GM21576 (cell line): ENCODE measurements around the gene CNTNAP2.

ENCODE experiments used
- ATAC-seq: cut with Tn5 transposase; IDR thresholded peaks from one replicate; pipeline ENCODE4 v1.9.1; 2021; ENCODE audit warnings: mild to moderate bottlenecking, moderate library complexity; ENCODE audit not compliant: unreplicated experiment

The CNTNAP2 gene

DNA sequence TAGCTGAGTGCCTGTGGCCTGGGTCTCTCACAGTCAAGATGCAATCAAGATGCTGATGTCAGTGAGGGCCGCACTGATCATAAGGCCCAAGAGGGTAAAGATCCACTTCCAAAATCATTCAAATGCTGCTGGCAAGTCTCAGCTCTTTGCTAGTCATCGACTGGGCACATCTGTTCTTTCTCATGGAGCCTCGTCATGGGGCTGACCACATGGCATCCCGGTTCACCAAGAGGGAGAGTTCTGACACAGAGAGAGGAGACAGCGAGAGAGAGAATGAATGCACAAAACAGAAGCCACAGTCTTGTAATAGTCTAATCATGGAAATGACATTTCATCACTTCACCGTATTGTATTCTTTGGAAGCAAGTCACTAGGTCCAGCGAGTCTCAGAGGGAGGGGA is 1406.5 kb downstream of the CNTNAP2 start:
- ATAC-seq = no peak

DNA sequence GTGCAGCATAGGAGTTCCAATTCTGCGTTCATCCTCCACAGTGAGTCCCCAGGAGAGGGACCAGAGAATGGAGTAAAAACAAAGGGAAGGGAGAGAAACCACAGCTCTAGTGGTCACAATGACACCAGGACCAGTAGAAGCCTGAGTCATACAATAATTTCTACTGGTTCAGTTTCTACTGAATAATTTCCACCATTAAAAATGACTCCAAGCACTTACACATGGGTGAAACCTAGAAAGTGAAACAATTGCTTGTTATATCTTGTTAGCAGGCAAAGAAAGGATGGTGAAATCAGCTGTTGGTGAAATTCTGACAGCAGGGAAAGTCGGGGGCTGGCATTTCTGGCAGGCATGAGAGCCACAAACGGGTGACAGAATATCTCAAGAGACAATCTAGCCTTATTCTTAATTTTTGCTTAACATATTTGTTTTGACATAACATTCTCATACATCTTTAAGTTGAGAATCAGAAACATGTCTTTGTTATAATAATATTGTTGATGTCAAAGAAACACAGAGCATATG is 1408.2 kb downstream of the CNTNAP2 start:
- ATAC-seq = no peak

DNA sequence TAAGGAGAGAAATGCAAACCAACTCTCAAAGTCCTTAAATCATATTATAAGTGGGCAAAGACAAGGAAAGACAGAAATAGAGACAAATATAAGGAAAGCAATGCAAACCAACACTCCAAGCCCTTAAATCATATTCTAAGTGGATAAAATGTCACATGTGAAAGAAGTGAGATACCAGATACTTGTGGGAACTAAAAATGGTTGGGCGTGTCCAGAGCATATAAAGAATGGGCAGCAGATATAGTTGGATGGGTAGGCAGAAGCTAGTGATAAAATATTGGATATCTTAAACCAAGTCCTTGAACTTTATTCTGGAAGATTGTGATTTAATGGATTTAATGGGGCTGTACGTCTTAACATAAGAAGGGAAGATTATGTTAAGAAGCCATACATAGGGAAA is 1408.7 kb downstream of the CNTNAP2 start:
- ATAC-seq = no peak

DNA sequence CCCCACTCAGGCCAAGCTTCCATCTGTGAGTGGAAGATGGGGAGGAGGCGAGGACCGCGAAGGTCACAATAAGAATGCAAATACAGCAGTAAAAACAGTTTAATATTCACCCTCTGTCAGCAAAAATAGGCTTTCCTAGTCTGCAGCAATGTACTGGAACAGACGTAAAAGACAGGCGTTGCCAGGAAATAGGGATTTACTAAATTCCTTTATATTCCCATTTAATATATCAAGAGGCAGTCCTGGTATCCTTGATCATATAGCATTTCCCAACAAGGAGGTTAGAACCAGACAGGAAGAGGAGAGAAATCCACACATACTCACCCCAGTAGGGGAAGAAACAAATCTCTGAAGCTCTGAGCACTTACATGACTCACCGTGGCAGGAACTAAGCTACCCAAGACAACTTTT is 1419.1 kb downstream of the CNTNAP2 start:
- ATAC-seq = no peak

DNA sequence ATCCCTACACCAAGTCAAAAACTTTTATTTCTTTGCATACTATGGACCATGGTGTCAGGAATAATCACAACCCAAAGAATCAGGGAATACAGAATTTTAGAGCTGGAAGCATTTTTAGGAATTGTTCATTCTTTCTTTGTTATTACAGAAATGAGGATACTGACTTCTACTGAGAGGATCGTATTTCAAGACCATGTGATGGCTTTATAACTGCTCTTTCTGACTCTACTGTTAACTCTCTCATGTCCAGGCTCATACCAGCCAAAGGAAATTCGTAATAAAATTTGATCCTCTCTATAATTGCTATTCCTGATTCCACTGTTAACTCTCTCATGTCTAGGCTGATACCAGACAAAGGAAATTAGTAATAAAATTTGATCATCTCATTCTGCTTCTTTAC is 1423.1 kb downstream of the CNTNAP2 start:
- no peak for ATAC-seq

DNA sequence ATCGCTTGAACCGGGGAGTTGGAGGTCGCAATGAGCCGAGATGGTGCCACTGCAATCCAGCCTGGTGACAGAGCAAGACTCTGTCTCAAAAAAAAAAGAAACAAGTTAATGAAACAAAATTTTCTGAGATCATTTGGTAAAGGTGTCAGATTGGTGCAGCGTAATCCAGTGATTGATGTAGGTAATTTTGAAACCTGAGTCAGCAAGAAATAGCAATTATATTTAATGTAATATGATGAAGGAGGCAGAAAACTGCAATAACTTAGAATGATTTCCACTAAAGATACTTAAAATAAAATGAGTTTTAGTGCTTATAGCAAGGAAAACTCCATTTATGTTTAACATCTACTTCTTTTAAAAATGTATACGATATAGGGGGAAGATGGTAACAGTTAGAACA is 1424.1 kb downstream of the CNTNAP2 start:
- no peak for ATAC-seq

DNA sequence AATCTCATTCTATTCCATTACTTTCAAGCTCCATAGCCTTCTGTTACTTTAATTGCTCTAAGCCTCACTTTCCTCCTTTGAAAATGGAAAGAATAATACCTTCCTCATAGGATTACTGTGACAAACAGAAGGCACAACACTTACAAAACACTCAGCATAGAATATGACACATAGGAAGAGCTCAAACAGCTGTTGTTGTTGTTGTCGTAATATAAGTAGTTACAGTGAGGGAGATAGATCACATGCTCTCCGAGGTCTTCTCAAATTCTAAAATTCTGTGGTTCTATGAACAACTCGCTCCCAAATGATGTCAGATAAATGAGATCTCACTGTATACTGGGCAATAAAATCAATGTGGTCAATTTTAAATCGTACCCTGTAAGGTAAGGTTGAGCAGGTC is 1424.7 kb downstream of the CNTNAP2 start:
- ATAC-seq = no peak

DNA sequence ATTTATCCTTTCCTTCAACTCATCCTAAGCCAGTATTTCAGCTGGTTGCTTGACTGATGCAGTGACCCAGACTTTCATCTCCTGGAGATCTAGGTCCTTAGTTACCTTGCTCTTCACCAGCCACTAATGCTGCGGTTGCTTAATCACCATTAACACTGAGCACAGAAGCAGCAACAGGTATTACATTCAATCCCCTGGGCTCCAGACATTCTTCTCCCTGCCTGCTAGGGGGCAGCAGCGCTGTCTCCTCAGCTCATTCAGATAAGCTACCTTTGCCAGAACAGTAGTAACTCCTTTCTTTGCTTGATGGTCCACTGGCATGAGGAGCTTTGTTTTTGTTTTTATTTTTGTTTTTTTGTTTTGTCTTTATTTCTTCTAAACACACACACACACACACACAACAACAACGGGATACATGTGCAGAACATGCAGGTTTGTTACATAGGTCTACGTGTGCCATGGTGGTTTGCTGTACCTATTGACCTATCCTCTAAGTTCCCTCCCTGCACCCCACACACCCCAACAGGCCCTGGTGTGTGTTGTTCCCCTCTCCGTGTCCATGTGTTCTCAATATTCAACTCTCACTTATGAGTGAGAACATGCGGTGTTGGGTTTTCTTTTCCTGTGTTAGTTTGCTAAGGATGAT is 1430.8 kb downstream of the CNTNAP2 start:
- no peak for ATAC-seq

DNA sequence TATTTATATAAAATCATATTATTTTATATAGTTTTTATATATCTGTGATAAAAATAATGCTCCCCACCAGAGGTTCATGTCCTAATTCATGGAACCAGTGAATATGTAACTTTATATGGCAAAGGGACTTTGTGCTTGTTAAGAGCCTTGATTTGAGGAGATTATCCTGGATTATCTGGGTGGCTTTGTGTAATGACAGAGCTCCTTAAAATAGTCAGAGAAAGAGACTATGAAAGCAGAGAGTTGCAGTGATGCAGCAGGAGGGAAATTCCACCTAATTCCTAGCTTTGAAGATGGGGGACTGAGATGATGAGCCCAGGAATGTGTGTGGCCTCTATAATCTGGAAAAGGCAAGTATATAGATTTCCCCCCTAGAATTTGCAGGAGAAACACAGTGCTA is 1439.7 kb downstream of the CNTNAP2 start:
- no peak for ATAC-seq

DNA sequence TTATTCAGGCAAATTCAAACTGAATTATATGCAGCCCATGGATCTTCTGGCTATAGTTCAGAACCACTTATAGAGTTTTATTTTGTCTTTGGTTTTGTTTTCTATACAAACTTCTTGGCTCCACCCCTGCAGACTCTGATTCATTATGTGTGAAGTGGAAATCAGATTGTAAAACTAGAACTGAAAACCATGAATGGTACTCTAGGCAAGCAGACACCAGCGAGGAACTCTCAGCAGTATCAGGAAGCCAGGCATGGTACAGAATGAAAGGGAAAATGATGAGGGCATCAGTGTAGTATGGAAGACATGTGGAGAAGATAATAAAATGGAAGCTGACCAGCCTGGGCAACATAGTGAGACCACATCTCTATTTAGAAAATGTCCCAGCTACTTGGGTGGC is 1447.1 kb downstream of the CNTNAP2 start:
- ATAC-seq = no peak

DNA sequence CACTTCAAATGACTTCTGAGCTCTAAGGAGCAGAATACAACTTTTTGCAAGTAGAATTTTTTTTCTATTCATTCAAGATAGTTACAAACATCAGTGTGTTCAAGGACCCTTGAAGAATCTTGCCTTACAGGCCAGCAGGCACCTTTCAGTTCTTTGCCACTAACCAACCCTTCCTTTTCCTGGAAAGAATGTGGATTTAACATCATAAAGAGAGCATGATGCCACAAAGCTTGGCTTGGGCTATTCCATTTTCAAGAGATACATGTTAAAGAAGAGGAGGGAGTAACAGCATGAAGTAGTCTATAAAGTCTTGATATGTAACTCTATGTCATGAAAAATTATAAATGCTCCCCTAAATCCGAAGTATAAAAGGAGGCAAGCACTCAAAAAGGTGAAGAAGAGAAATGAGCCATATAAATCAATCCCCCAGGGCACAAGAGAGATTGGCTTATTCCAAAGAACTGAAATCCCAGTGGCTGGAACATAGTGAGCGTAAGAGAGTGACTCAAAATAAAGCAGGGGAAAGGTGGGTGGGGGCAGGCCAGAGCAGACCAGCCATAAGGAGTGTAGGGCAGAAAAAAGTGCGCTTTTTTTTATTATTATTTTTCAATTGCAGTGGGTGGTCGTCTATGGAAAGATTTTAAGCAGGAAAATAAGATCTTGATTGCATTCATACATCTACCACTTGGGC is 1448.3 kb downstream of the CNTNAP2 start:
- no peak for ATAC-seq

DNA sequence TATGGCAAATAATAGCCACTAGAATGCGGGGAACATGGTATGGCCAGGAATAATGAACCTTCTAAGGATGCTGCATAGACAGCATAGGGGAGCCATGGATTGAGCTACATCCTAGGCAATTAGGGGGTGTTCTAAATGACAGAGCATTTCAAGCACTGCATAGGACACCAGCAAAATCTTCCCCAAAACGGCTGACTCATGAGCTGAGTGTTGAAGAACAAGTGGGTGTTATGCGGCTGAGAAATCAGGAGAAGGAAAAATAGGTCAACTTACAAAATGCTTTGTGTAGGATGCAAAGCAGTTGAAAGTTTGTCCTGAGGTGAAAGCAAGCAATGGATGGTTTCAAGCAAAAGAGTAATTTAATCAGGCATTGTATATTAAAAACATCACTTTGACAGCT is 1450.4 kb downstream of the CNTNAP2 start:
- no peak for ATAC-seq

DNA sequence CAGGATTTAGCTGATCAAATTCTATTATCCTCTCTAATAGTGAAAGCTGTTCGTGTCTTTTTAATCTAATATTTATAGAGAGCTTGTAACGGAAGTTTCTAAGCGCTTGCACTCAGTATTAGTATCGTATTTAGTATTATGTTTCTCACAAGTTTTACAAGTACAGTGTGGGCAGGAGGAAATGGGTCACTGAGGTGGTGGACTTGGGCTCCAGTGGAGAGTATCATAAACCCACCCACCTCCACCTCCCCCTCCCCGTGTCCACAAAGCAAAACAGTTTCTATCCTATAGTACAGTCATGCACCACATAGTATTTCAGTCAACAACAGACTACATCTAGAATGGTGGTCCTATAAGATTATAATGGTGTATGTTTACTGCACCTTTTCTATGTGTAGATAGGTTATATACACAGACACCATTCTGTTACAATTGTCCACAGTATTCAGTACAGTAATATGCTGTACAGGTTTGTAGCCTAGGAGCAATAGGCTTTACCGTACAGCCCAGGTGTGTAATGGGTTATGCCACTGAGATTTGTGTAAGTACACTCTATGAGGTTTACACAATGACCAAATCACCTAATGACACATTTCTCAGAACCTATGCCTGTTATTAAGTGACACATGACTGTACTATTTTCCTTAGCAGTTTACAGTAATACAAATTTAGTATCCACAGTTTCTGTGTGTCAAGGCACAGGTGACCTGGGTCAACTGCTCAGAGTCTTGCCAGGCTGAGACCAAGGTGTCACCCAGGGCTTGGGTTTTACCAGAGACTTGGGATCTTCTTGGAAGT is 1452.7 kb downstream of the CNTNAP2 start:
- no peak for ATAC-seq

DNA sequence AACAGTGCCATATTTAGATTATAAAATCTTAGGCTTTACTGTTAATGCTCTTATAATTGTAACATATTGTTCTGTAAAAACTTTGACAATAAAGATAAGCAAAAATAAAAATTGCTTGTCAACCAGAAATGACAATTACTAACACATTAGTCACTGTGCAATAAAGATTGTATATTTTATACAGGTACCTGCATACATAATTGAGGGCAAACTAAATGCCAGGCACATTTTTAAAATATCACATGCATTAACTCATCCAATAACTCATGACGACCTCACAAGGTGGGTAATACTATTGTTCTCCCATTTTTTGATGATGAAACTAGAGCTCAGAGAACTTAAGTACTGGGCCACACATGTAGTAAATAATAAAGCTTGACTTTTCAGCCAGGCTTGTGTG is 1453.8 kb downstream of the CNTNAP2 start:
- ATAC-seq = no peak

DNA sequence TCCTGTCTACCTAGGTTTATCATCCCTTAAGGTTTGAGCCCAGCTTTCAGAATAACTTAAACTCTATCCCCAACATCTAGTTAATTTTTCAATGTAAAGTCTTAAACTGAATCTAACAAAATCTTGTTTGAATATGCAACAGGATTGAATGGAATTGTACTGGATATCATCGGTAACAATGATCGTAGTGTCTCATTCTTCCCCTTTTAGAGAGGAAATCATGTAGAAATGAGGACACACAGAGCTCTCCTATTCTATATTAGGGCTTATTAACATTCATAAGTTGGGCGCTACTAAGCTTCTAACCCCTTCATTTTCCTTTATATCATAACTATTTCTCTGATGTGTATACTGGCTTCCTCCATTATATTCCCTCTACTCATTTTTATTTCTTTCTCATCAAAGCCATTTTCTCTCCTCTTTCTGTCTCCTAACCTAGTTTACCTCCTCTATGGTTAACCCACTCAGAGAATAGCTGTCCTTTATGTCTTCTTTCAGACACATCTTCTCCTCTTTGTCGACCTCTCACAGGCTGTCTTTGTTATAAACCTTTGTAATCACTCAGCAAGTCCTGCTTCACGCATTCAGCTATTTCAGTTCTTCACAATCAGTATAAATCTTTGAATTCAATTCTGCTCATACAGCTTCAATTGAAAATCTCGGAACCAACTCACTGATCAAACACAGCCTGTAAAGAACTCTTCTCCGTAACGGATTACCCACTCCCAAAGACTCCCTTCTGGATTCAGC is 1455.0 kb downstream of the CNTNAP2 start:
- ATAC-seq = no peak

DNA sequence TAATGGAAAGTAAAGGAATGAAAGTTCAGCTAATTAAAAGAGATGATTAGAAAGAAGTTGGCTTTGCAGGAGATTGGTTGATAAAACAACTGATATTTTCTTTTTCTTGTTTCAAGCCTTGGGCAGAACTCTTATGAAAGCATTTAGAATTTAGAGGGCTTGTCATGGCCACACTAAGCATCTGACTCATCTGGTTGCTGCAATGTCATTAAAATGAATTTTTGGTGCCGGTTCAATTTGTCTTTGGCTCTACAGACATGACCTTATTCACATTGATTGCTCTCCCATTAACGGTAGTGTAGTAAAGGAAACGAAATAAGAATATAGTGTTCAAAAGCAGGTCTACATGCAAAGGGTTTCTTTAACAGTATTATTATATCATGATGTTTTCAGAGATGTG is 1461.6 kb downstream of the CNTNAP2 start:
- ATAC-seq = no peak

DNA sequence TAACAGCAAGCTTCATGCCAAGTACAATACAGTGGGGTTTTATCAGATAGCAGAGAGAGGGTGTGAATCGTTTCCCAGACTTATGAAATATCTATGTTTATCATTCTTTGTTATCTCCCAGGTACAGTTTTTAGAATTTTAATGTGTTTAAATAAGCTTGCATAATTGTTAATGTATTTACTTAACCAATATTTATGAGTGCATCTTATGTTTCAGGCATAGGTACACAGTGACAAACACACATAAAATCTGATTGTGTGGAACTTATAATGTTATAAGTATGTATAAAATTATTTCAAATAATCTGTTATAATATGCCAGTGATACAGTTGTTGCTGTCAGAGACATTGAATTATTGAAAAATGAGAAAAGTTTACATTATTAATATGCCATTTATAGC is 1462.5 kb downstream of the CNTNAP2 start:
- no peak for ATAC-seq

DNA sequence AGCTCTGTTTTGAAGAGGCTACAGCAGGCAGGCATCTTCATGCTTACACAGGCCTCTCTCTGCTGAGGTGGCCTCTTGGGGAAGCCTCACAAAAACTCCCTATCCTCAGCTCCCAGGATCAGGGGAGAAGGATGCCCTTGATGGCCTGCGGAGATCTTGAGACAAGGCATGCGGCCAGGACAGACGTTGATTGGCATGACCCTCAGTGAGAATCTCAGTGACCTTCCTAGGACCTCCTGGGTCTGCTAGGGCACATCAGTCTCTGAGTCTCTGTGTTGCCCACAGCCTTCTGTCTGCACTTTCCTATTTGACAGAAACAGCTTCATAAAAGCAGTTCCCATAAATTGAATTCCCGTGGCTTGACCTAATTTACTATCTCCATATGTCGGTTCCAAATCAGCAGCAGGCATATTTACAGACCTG is 1468.2 kb downstream of the CNTNAP2 start:
- ATAC-seq = no peak

DNA sequence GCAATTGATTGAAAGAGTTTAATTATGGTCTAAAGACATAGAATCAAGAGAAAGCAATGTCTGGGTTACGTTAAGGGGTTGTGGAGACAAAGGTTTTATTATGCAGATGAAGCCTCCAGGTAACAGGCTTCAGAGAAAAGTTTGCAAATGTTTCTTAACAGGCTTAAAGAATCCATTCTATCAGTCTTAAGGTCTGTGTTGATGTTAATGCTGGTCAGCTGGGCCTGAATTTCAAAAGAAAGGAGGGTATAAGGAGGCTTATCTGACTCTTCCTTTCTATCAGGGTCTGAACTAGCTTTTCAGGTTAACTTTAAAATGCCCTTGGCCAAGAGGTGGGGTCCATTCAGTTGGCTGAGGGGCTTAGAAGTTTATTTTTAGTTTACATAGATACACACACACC is 1469.5 kb downstream of the CNTNAP2 start:
- no peak for ATAC-seq

DNA sequence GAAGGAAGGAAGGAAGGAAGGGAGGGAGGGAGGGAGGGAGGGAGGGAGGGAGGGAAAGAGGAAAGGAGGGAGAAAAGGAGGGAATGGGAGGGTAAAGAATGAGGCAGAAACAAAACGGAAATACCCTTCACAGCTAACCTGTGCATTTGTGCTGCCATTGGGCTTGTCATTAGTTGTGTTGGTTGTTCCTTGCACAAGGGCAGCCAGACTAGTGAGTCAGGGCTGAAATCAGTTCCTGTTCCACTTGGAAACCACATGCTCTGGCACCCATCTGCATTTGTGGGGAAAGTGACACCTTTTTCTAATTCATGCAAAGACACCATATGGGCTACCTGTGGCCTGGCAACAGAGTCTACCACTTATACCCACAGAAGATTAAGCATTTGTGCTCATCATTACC is 1469.9 kb downstream of the CNTNAP2 start:
- no peak for ATAC-seq
